ENCODE measurements around the gene ANKRD12. TPM values are rescaled to one million over a fixed set of nuclear protein-coding genes. Genes with fewer than 3 reads are reported as not detected.

Gene ANKRD12
- total and polyA plus RNA-seq, 2 experiments from 2014 or later: 23.9 to 92.4 TPM

GRCh38 chr18:9199681-9200080 lies 63.1 kb downstream of the ANKRD12 start:
- H3K36me3 Mint-ChIP-seq (ENCODE audit: low read depth): no peaks in the 10 kb centered on the region; the same call in 2 of the 3 replicates
- peaks cover 2% of the 10 kb centered on the region for H3K27me3 Mint-ChIP-seq (ENCODE audit: insufficient read depth, low read depth, poor library complexity)

More at GRCh38 chr18:9199681-9200080, 63.1 kb downstream of the ANKRD12 start:
- Histone ChIP-seq H3F3A (replicated peaks; ENCODE audit: low read depth) (no peaks in the 10 kb centered on the region), H3K4me3 (no peak overlapping the region), H3K27me3 (ENCODE audit: insufficient read depth) (no peaks in the 10 kb centered on the region), H3K79me2 (replicated peaks; ENCODE audit: insufficient read depth) (no peaks in the 10 kb centered on the region), H3K4me1 (ENCODE audit: insufficient read depth) (peaks cover 18% of the 10 kb centered on the region), H3K9me2 (ENCODE audit: insufficient read depth) (no peaks in the 10 kb centered on the region), H3K4me2 (no peak overlapping the region), H4K20me1 (replicated peaks; ENCODE audit: insufficient read depth) (no peaks in the 10 kb centered on the region), H3K27ac (ENCODE audit: low read depth) (no peak overlapping the region), H2AFZ (no peak overlapping the region), H3K36me3 (ENCODE audit: insufficient read depth) (no peaks in the 10 kb centered on the region)
- DNase-seq (ENCODE audit: low spot score) (no peak), ATAC-seq (no peak)
- Mint-ChIP-seq H3K4me3 (no peak overlapping the region), H3K4me1 (peaks cover 28% of the 10 kb centered on the region), H3K9me3 (no peaks in the 10 kb centered on the region), H3K27ac (no peak overlapping the region)
- TF ChIP-seq ZNF331 (CRISPR knock-in tag; IDR thresholded peaks at IDR 0.05; ENCODE audit: low read depth) (no peak), ETS1 (IDR thresholded peaks at IDR 0.05) (no peak), CREB1 (CRISPR knock-in tag; IDR thresholded peaks at IDR 0.05; ENCODE audit: low read depth) (no peak), REST (IDR thresholded peaks at IDR 0.05; ENCODE audit: unreplicated experiment) (no peak), EZH2phosphoT487 (IDR thresholded peaks at IDR 0.05; ENCODE audit: unreplicated experiment) (no peak), EZH2 (IDR thresholded peaks at IDR 0.05; ENCODE audit: low read depth, unreplicated experiment) (no peak), ZNF114 (CRISPR knock-in tag; IDR thresholded peaks at IDR 0.05) (no peak), POLR2AphosphoS5 (IDR thresholded peaks at IDR 0.05; ENCODE audit: low read depth) (no peak), NANOG (IDR thresholded peaks at IDR 0.05; ENCODE audit: borderline replicate concordance) (no peak), CTCF (conservative IDR thresholded peaks at IDR 0.05; ENCODE audit: low read depth in 2 of 2) (no peak), STAT1 (IDR thresholded peaks at IDR 0.05; ENCODE audit: unreplicated experiment) (no peak), ZNF462 (CRISPR knock-in tag; IDR thresholded peaks at IDR 0.05) (no peak), JUNB (IDR thresholded peaks at IDR 0.05; ENCODE audit: unreplicated experiment) (no peak)
